SKM-1 treated with dmso at 0.1 percent for 144 hours (cell line): Measurements from ENCODE around the gene DPP6.

ENCODE experiments used
- DNase-seq: peaks from one replicate; lab custom pipeline; 2025; ENCODE audit not compliant: unreplicated experiment; lab: John Stamatoyannopoulos, UW

Gene DPP6

GRCh38 chr7:154512121-154512833 lies 460.1 kb downstream of the DPP6 start:
- no peak for DNase-seq

- no peak for DNase-seq
Observed at GRCh38 chr7:154517768-154518167, 465.6 kb downstream of the DPP6 start.

- DNase-seq = no peak
Observed at GRCh38 chr7:154519229-154519628, 467.0 kb downstream of the DPP6 start.

- DNase-seq = no peak
Observed at GRCh38 chr7:154530136-154530535, 477.9 kb downstream of the DPP6 start.

GRCh38 chr7:154532771-154533170 lies 480.6 kb downstream of the DPP6 start:
- no peak for DNase-seq

- no peak for DNase-seq
Observed at GRCh38 chr7:154540596-154540995, 488.4 kb downstream of the DPP6 start.

GRCh38 chr7:154541606-154542005 lies 489.4 kb downstream of the DPP6 start:
- no peak for DNase-seq

- no peak for DNase-seq
Observed at GRCh38 chr7:154546946-154547587, 494.9 kb downstream of the DPP6 start.

GRCh38 chr7:154553711-154554265 lies 501.6 kb downstream of the DPP6 start:
- no peak for DNase-seq

- no peak for DNase-seq
Observed at GRCh38 chr7:154559454-154559853, 507.3 kb downstream of the DPP6 start.

- no peak for DNase-seq
Observed at GRCh38 chr7:154564676-154565075, 512.5 kb downstream of the DPP6 start.

GRCh38 chr7:154566877-154567276 lies 514.7 kb downstream of the DPP6 start:
- DNase-seq = no peak

GRCh38 chr7:154568346-154568745 lies 516.1 kb downstream of the DPP6 start:
- DNase-seq = no peak

- no peak for DNase-seq
Observed at GRCh38 chr7:154569916-154570315, 517.7 kb downstream of the DPP6 start.

GRCh38 chr7:154571772-154572171 lies 519.6 kb downstream of the DPP6 start:
- DNase-seq = no peak

- DNase-seq = no peak
Observed at GRCh38 chr7:154574235-154574634, 522.0 kb downstream of the DPP6 start.

- DNase-seq = no peak
Observed at GRCh38 chr7:154575497-154575896, 523.3 kb downstream of the DPP6 start.

GRCh38 chr7:154576604-154577003 lies 524.4 kb downstream of the DPP6 start:
- DNase-seq = no peak

- no peak for DNase-seq
Observed at GRCh38 chr7:154577141-154577873, 525.1 kb downstream of the DPP6 start.

GRCh38 chr7:154578336-154578735 lies 526.1 kb downstream of the DPP6 start:
- DNase-seq = no peak

GRCh38 chr7:154579711-154580110 lies 527.5 kb downstream of the DPP6 start:
- DNase-seq = no peak
